GM12892 (cell line): ENCODE results near the gene GSK3A.

Source experiments
- POLR2A ChIP-seq: IDR thresholded peaks from 2 replicates; pipeline ENCODE4 v1.6.1; 2011; ENCODE audit warnings: low read depth, low read length, control low read depth
- POLR2AphosphoS5 ChIP-seq: IDR thresholded peaks from 2 replicates; pipeline ENCODE4 v1.6.1; 2011; ENCODE audit warnings: low read depth, low read length, control low read depth

- TF ChIP-seq POLR2A (no peak), POLR2AphosphoS5 (no peak)
Observed at GRCh38 chr19:42290136-42290522, 47.7 kb upstream of the GSK3A start.
